HEK293 (cell line): ENCODE data around the gene ZFHX3.

ENCODE experiments used
- CTCF ChIA-PET: fragments of 350-600 bp; formaldehyde crosslinking; extraction: SDS; loops from one replicate; lab custom pipeline; 2021; ENCODE audit warnings: antibody characterized with exemption; lab: Yijun Ruan, JAX
- POLR2A ChIA-PET: fragments of 300-600 bp; formaldehyde crosslinking; extraction: SDS; loops from one replicate; lab custom pipeline; 2020; ENCODE audit warnings: antibody characterized with exemption, inconsistent platforms; lab: Yijun Ruan, JAX
- H3K27ac ChIP-seq: fragments of 200-500 bp; sonication (Bioruptor generic); 2 replicates; pipeline ENCODE4 v1.5.1; 2014; ENCODE audit warnings: low read depth, low read length, control low read depth, inconsistent platforms; ENCODE audit errors: extremely low read depth
- H3K36me3 ChIP-seq, 2 experiments: fragments of 200-500 bp in 1 of 2; sonication (Bioruptor generic) in 1 of 2; 1 replicate in 1 of 2; 2 replicates in 1 of 2; pipeline ENCODE4 v1.5.1; 2014 to 2017; ENCODE audit warnings: inconsistent platforms in 2 of 2, low read length in 2 of 2; ENCODE audit not compliant: control insufficient read depth in 2 of 2, insufficient read depth in 1 of 2
- H3K4me1 ChIP-seq: fragments of 200-500 bp; sonication (Bioruptor generic); 2 replicates; pipeline ENCODE4 v1.5.1; 2014; ENCODE audit warnings: mild to moderate bottlenecking, low read length, inconsistent platforms; ENCODE audit not compliant: control insufficient read depth, insufficient read depth
- H3K4me3 ChIP-seq: 2 replicates; pipeline ENCODE4 v1.5.1; 2011; ENCODE audit warnings: low read depth, mild to moderate bottlenecking, control low read depth, low read length, moderate library complexity
- H3K9me3 ChIP-seq: fragments of 200-500 bp; sonication (Bioruptor generic); 2 replicates; pipeline ENCODE4 v1.5.1; 2014; ENCODE audit warnings: low read depth, low read length, inconsistent platforms; ENCODE audit not compliant: control insufficient read depth, insufficient read depth
- BCL6B ChIP-seq: fragments of 450-650 bp; formaldehyde crosslinking; IDR thresholded peaks from 2 replicates; pipeline ENCODE4 v1.5.1; 2017; ENCODE audit warnings: missing biosample characterization, missing genetic modification characterization
- EGR2 ChIP-seq: fragments of 450-650 bp; formaldehyde crosslinking; IDR thresholded peaks from 2 replicates; pipeline ENCODE4 v1.5.1; 2016; ENCODE audit warnings: low read depth, missing biosample characterization, missing genetic modification characterization
- PRDM6 ChIP-seq: fragments of 450-650 bp; formaldehyde crosslinking; IDR thresholded peaks from 2 replicates; pipeline ENCODE4 v1.5.1; 2017; ENCODE audit warnings: missing biosample characterization, missing genetic modification characterization
- SP2 ChIP-seq: fragments of 450-650 bp; formaldehyde crosslinking; IDR thresholded peaks from 2 replicates; pipeline ENCODE4 v1.5.1; 2016; ENCODE audit warnings: missing biosample characterization, missing genetic modification characterization
- SP3 ChIP-seq: fragments of 450-650 bp; formaldehyde crosslinking; IDR thresholded peaks from 2 replicates; pipeline ENCODE4 v1.5.1; 2016; ENCODE audit warnings: missing biosample characterization, missing genetic modification characterization
- ZBTB11 ChIP-seq: fragments of 450-650 bp; formaldehyde crosslinking; conservative IDR thresholded peaks from 2 replicates; pipeline ENCODE4 v1.5.1; 2016; ENCODE audit warnings: low read depth, missing biosample characterization, missing genetic modification characterization
- ZBTB44 ChIP-seq: fragments of 450-650 bp; IDR thresholded peaks from 2 replicates; pipeline ENCODE4 v1.5.1; 2018; ENCODE audit warnings: missing biosample characterization, mild to moderate bottlenecking, missing genetic modification characterization
- ZFP37 ChIP-seq: fragments of 450-650 bp; formaldehyde crosslinking; IDR thresholded peaks from 2 replicates; pipeline ENCODE4 v1.5.1; 2016; ENCODE audit warnings: missing biosample characterization, missing genetic modification characterization
- ZNF138 ChIP-seq: fragments of 450-650 bp; formaldehyde crosslinking; IDR thresholded peaks from 2 replicates; pipeline ENCODE4 v1.5.1; 2016; ENCODE audit warnings: missing biosample characterization, missing genetic modification characterization, borderline replicate concordance
- ZNF18 ChIP-seq: fragments of 450-650 bp; formaldehyde crosslinking; IDR thresholded peaks from 2 replicates; pipeline ENCODE4 v1.5.1; 2016; ENCODE audit warnings: missing biosample characterization, missing genetic modification characterization
- ZNF2 ChIP-seq: fragments of 450-650 bp; formaldehyde crosslinking; IDR thresholded peaks from 2 replicates; pipeline ENCODE4 v1.5.1; 2016; ENCODE audit warnings: missing biosample characterization, missing genetic modification characterization
- ZNF23 ChIP-seq: fragments of 450-650 bp; formaldehyde crosslinking; IDR thresholded peaks from 2 replicates; pipeline ENCODE4 v1.5.1; 2016; ENCODE audit warnings: missing biosample characterization, missing genetic modification characterization, borderline replicate concordance
- ZNF274 ChIP-seq, 2 experiments: fragments of 200-500 bp in 1 of 2; fragments of 450-650 bp in 1 of 2; sonication (Bioruptor generic) in 1 of 2; formaldehyde crosslinking in 1 of 2; IDR thresholded peaks; 2 replicates each; pipeline versions ENCODE4 v1.5.1 to v1.6.1; 2014 to 2016; ENCODE audit warnings: borderline replicate concordance in 1 of 2, inconsistent platforms in 1 of 2, low read length in 1 of 2, missing biosample characterization in 1 of 2, missing genetic modification characterization in 1 of 2
- ZNF518A ChIP-seq: fragments of 450-650 bp; formaldehyde crosslinking; conservative IDR thresholded peaks from 2 replicates; pipeline ENCODE4 v1.5.1; 2016; ENCODE audit warnings: low read depth, missing biosample characterization, missing genetic modification characterization
- ZNF610 ChIP-seq: fragments of 450-650 bp; formaldehyde crosslinking; IDR thresholded peaks from 2 replicates; pipeline ENCODE4 v1.5.1; 2016; ENCODE audit warnings: missing biosample characterization, missing genetic modification characterization, borderline replicate concordance
- ZNF670 ChIP-seq: fragments of 450-650 bp; formaldehyde crosslinking; IDR thresholded peaks from 2 replicates; pipeline ENCODE4 v1.5.1; 2016; ENCODE audit warnings: missing biosample characterization, missing genetic modification characterization, low read depth
- ZSCAN5A ChIP-seq: fragments of 450-650 bp; formaldehyde crosslinking; IDR thresholded peaks from 2 replicates; pipeline ENCODE4 v1.5.1; 2016; ENCODE audit warnings: missing biosample characterization, missing genetic modification characterization

ZFHX3 gene

GRCh38 chr16:72989579-72990551 is 58.1 kb downstream of the ZFHX3 start:
- Histone ChIP-seq H3K27ac (peak overlapping the region; percentile 46; the same call in 1 of the 2 replicates), H3K36me3 (no peaks in the 10 kb centered on the region), H3K9me3 (no peaks in the 10 kb centered on the region), H3K4me1 (peaks cover 17% of the 10 kb centered on the region), H3K4me3 (peak overlapping the region; percentile 14; the same call in 1 of the 2 replicates)
- CTCF ChIA-PET = interaction anchor here (0.6 to 1.1 kb wide), 3 partner anchors 11 to 157 kb away, joined by 3 to 5 read pairs (median 3); no protein-coding TSS in a partner anchor
- POLR2A ChIA-PET = interaction anchor here (0.5 kb wide), 1 partner anchor 488 kb away, joined by 5 read pairs; no protein-coding TSS in a partner anchor
- TF ChIP-seq SP2 (peak; percentile 29), ZNF2 (tag by site-specific recombination) (no peak), ZNF518A (tag by site-specific recombination) (no peak), ZNF18 (tag by site-specific recombination) (no peak), EGR2 (tag by site-specific recombination) (no peak), ZSCAN5A (tag by site-specific recombination) (no peak), ZFP37 (tag by site-specific recombination) (no peak; the same call in 1 of the 2 replicates), ZNF23 (tag by site-specific recombination) (no peak), ZNF138 (tag by site-specific recombination) (no peak), ZNF670 (tag by site-specific recombination) (no peak), ZNF610 (tag by site-specific recombination) (no peak), BCL6B (tag by site-specific recombination) (no peak), SP3 (0 out of 2 replicates have a peak, but pooled peaks have one; percentile 14), ZBTB11 (tag by site-specific recombination) (no peak), ZBTB44 (tag by site-specific recombination) (peak; percentile 49), PRDM6 (tag by site-specific recombination) (peak; percentile 78), ZNF274 (IDR thresholded peaks at IDR 0.05; ENCODE audit: low read length) (no peak), ZNF274 (tag by site-specific recombination; IDR thresholded peaks at IDR 0.05; ENCODE audit: borderline replicate concordance) (no peak)
